ENCODE results near the gene MICALL2. TPM values are rescaled to one million over a fixed set of nuclear protein-coding genes. Genes with fewer than 3 reads are reported as not detected.
A peak's percentile ranks its signal among the peaks of the same experiment; 100 is the strongest.

MICALL2 gene
- total and polyA plus RNA-seq, 2 experiments from 2014 or later: 6.4 to 12.2 TPM

- Histone ChIP-seq H3F3A (ENCODE audit: insufficient read depth) (no peaks in the 10 kb centered on the region), H2AFZ (no peak overlapping the region), H3K9ac (no peak overlapping the region), H3K4me3 (no peak overlapping the region), H3K9me3 (ENCODE audit: low read depth) (no peaks in the 10 kb centered on the region), H4K20me1 (ENCODE audit: insufficient read depth) (no peaks in the 10 kb centered on the region), H3K4me1 (ENCODE audit: insufficient read depth) (no peaks in the 10 kb centered on the region; the same call in 1 of the 2 replicates), H3K27me3 (replicated peaks; ENCODE audit: insufficient read depth) (no peaks in the 10 kb centered on the region), H3K36me3 (ENCODE audit: low read depth) (no peaks in the 10 kb centered on the region; the same call in 1 of the 2 replicates), H3K79me2 (ENCODE audit: insufficient read depth) (no peaks in the 10 kb centered on the region), H3K9me2 (ENCODE audit: insufficient read depth) (no peaks in the 10 kb centered on the region), H3K4me2 (ENCODE audit: unreplicated experiment) (no peak overlapping the region), H3K27ac (no peak overlapping the region)
- in situ Hi-C loops (cut with MboI): no loop called here
- TF ChIP-seq EZH2phosphoT487 (IDR thresholded peaks at IDR 0.05; ENCODE audit: insufficient read depth, low read depth): no peak
- TF ChIP-seq EZH2 (IDR thresholded peaks at IDR 0.05; ENCODE audit: insufficient read depth, poor library complexity, severe bottlenecking): no peak
- WGBS, 2 experiments (ENCODE audit: low coverage in 1 of 2, low lambda C conversion rate in 2 of 2, missing lambda C conversion rate in 2 of 2): 94% methylated on average over 21 to 24 of the region's 24 CpGs
- no peak for DNase-seq
Observed at GRCh38 chr7:1468643-1469298, 9.5 kb upstream of the MICALL2 start.

GRCh38 chr7:1468203-1468602, 8.9 kb upstream of the MICALL2 start:
- Histone ChIP-seq H3K4me3 (no peak overlapping the region), H3F3A (ENCODE audit: insufficient read depth) (peaks cover 3% of the 10 kb centered on the region; the same call in 1 of the 2 replicates), H4K20me1 (ENCODE audit: insufficient read depth) (no peaks in the 10 kb centered on the region), H3K4me2 (ENCODE audit: unreplicated experiment) (no peak overlapping the region), H3K36me3 (ENCODE audit: low read depth) (no peaks in the 10 kb centered on the region), H3K9ac (no peak overlapping the region), H3K9me2 (ENCODE audit: insufficient read depth) (no peaks in the 10 kb centered on the region), H3K4me1 (ENCODE audit: insufficient read depth) (no peaks in the 10 kb centered on the region; the same call in 1 of the 2 replicates), H2AFZ (no peak overlapping the region), H3K9me3 (ENCODE audit: low read depth) (no peaks in the 10 kb centered on the region), H3K27me3 (replicated peaks; ENCODE audit: insufficient read depth) (no peaks in the 10 kb centered on the region), H3K27ac (no peak overlapping the region), H3K79me2 (ENCODE audit: insufficient read depth) (no peaks in the 10 kb centered on the region)
- TF ChIP-seq EZH2phosphoT487 (IDR thresholded peaks at IDR 0.05; ENCODE audit: insufficient read depth, low read depth) (no peak), EZH2 (IDR thresholded peaks at IDR 0.05; ENCODE audit: insufficient read depth, poor library complexity, severe bottlenecking) (no peak)
- in situ Hi-C loops (cut with MboI): no loop called here
- no peak for DNase-seq
- WGBS, 2 experiments (ENCODE audit: low coverage in 1 of 2, low lambda C conversion rate in 2 of 2, missing lambda C conversion rate in 2 of 2): 79 to 82% methylated on average over 9 to 11 of the region's 13 CpGs

DNA sequence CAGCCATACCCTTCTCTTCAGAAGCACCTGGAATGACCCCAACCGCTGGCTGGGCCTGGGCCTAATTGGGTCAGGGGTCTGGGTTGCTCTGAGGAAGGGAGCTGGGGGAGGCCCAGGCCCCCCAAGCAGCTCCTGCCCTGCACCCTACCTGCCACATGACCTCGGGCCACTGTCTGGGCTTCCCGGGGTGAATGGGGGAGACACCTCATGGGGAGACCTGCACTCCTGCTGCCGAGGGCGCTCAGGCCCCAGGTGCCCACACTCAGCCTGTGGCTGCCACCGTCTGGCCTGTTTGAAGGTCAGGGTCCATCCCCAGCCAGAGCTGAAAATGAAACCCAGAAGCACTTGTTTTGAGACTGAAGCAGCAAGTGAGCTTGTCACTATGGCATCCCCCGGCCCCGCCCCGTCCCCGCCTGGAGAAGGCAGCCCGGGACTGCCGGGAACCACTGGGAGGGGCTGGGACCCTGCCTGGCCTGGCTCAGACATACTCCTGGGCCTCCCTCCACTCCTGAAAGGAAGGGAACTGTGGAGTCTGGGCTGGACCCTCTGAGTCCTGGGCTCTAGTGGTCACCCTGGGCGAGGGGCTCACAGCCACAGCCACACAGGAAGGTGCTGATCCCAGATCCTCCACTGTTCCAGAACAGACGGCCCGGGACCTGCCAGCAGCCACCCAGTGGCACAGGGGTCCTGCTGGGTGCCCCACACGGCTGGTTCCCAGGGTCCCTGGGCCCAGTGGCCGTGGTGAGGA, 7.4 kb upstream of the MICALL2 start:
- H3F3A ChIP-seq (ENCODE audit: insufficient read depth): peaks cover 17% of the 10 kb centered on the region
- in situ Hi-C loops (cut with MboI): no loop called here
- H3K4me3 ChIP-seq: no peak overlapping the region
- no peaks in the 10 kb centered on the region for H3K9me2 ChIP-seq (ENCODE audit: insufficient read depth)
- no peak overlapping the region for H3K4me2 ChIP-seq (ENCODE audit: unreplicated experiment)
- no peak overlapping the region for H3K27ac ChIP-seq
- peaks cover 9% of the 10 kb centered on the region; the same call in 1 of the 2 replicates for H3K4me1 ChIP-seq (ENCODE audit: insufficient read depth)
- TF ChIP-seq EZH2 (IDR thresholded peaks at IDR 0.05; ENCODE audit: insufficient read depth, poor library complexity, severe bottlenecking) (no peak), EZH2phosphoT487 (IDR thresholded peaks at IDR 0.05; ENCODE audit: insufficient read depth, low read depth) (no peak)
- no peaks in the 10 kb centered on the region for H3K27me3 ChIP-seq (replicated peaks; ENCODE audit: insufficient read depth)
- WGBS, 2 experiments (ENCODE audit: low coverage in 1 of 2, low lambda C conversion rate in 2 of 2, missing lambda C conversion rate in 2 of 2): 18% methylated on average over 17 of the region's 17 CpGs
- no peak overlapping the region for H2AFZ ChIP-seq
- DNase-seq: peak; percentile 55
- H3K9ac ChIP-seq: no peak overlapping the region
- no peaks in the 10 kb centered on the region for H3K36me3 ChIP-seq (ENCODE audit: low read depth)
- no peaks in the 10 kb centered on the region for H4K20me1 ChIP-seq (ENCODE audit: insufficient read depth)
- H3K9me3 ChIP-seq (ENCODE audit: low read depth): no peaks in the 10 kb centered on the region
- no peaks in the 10 kb centered on the region for H3K79me2 ChIP-seq (ENCODE audit: insufficient read depth)

GRCh38 chr7:1464694-1465093, 5.4 kb upstream of the MICALL2 start:
- TF ChIP-seq EZH2phosphoT487 (IDR thresholded peaks at IDR 0.05; ENCODE audit: insufficient read depth, low read depth): no peak
- no peak for TF ChIP-seq EZH2 (IDR thresholded peaks at IDR 0.05; ENCODE audit: insufficient read depth, poor library complexity, severe bottlenecking)
- no peak overlapping the region for H2AFZ ChIP-seq
- no peak for DNase-seq
- H3K36me3 ChIP-seq (ENCODE audit: low read depth): no peaks in the 10 kb centered on the region
- no peaks in the 10 kb centered on the region for H3K9me3 ChIP-seq (ENCODE audit: low read depth)
- no peak overlapping the region for H3K4me3 ChIP-seq
- H3K4me1 ChIP-seq (ENCODE audit: insufficient read depth): peaks cover 13% of the 10 kb centered on the region
- 76 to 85% methylated on average over 12 of the region's 12 CpGs for WGBS, 2 experiments (ENCODE audit: low coverage in 1 of 2, low lambda C conversion rate in 2 of 2, missing lambda C conversion rate in 2 of 2)
- no peaks in the 10 kb centered on the region for H4K20me1 ChIP-seq (ENCODE audit: insufficient read depth)
- no peak overlapping the region for H3K27ac ChIP-seq
- in situ Hi-C loops (cut with MboI): no loop called here
- H3K27me3 ChIP-seq (replicated peaks; ENCODE audit: insufficient read depth): no peaks in the 10 kb centered on the region
- H3K9ac ChIP-seq: no peak overlapping the region
- no peaks in the 10 kb centered on the region for H3K79me2 ChIP-seq (ENCODE audit: insufficient read depth)
- peaks cover 17% of the 10 kb centered on the region for H3F3A ChIP-seq (ENCODE audit: insufficient read depth)
- no peak overlapping the region for H3K4me2 ChIP-seq (ENCODE audit: unreplicated experiment)
- H3K9me2 ChIP-seq (ENCODE audit: insufficient read depth): no peaks in the 10 kb centered on the region
